Mesothelial cell of epicardium (in vitro differentiated cells): ENCODE measurements around the gene RASGRP1. TPM values are rescaled to one million over a fixed set of nuclear protein-coding genes. Genes with fewer than 3 reads are reported as not detected.
"Not testable (repeated sequence)": the region's sequence is repeated elsewhere in the genome, so short reads cannot be mapped to it uniquely, and the experiment has no call there.

ENCODE experiments used
- DNase-seq, 2 experiments: peaks; one replicate each; pipeline ENCODE4 v3.0.0; 2021; ENCODE audit warnings: low spot score in 2 of 2; ENCODE audit not compliant: unreplicated experiment in 2 of 2
- H3K27ac Mint-ChIP-seq: 2 replicates; pipeline ENCODE4 v1.8.0; 2021; ENCODE audit warnings: mixed read lengths
- H3K27me3 Mint-ChIP-seq: 2 replicates; pipeline ENCODE4 v1.8.0; 2021; ENCODE audit warnings: low read depth, mixed read lengths
- H3K36me3 Mint-ChIP-seq: 2 replicates; pipeline ENCODE4 v1.8.0; 2021; ENCODE audit warnings: mixed read lengths
- H3K4me1 Mint-ChIP-seq: 2 replicates; pipeline ENCODE4 v1.8.0; 2021; ENCODE audit warnings: mixed read lengths
- H3K4me3 Mint-ChIP-seq: 2 replicates; pipeline ENCODE4 v1.8.0; 2021; ENCODE audit warnings: mild to moderate bottlenecking, moderate library complexity, mixed read lengths
- H3K9me3 Mint-ChIP-seq: 2 replicates; pipeline ENCODE4 v1.8.0; 2021; ENCODE audit warnings: mixed read lengths
- CTCF ChIP-seq: fragments of 200-600 bp; sonication (generic); IDR thresholded peaks from one replicate; pipeline ENCODE4 v1.5.0; 2021; ENCODE audit warnings: antibody characterized with exemption; ENCODE audit not compliant: unreplicated experiment
- total RNA-seq: library from RNA; stranded (reverse); gene quantifications from 3 replicates; pipeline ENCODE4 v1.2.1, GENCODE V29; 2021

RASGRP1 gene
- total RNA-seq, 1 donor from 2014 or later = 4.4 TPM

- Mint-ChIP-seq H3K9me3 (peaks cover 13% of the 10 kb centered on the region), H3K4me3 (no peak overlapping the region), H3K27me3 (no peaks in the 10 kb centered on the region), H3K27ac (no peak overlapping the region), H3K36me3 (no peaks in the 10 kb centered on the region), H3K4me1 (peaks cover 39% of the 10 kb centered on the region)
- no peak for DNase-seq
- TF ChIP-seq CTCF = no peak
Observed at GRCh38 chr15:38588672-38589071, 24.1 kb upstream of the RASGRP1 start.

- Mint-ChIP-seq H3K4me3 (no peak overlapping the region), H3K27me3 (peaks cover 2% of the 10 kb centered on the region), H3K27ac (no peak overlapping the region), H3K36me3 (no peaks in the 10 kb centered on the region), H3K9me3 (peaks cover 22% of the 10 kb centered on the region), H3K4me1 (peaks cover 32% of the 10 kb centered on the region)
- no peak for DNase-seq
- no peak for TF ChIP-seq CTCF
Observed at GRCh38 chr15:38587214-38587613, 22.6 kb upstream of the RASGRP1 start.

- H3K36me3 Mint-ChIP-seq, H3K4me3 Mint-ChIP-seq, DNase-seq, H3K27ac Mint-ChIP-seq, H3K27me3 Mint-ChIP-seq: not testable (repeated sequence)
- Mint-ChIP-seq H3K9me3 (peaks cover 31% of the 10 kb centered on the region), H3K4me1 (peaks cover 21% of the 10 kb centered on the region)
Observed at GRCh38 chr15:38586005-38586404, 21.4 kb upstream of the RASGRP1 start.

- H3K36me3 Mint-ChIP-seq = no peaks in the 10 kb centered on the region
- H3K27me3 Mint-ChIP-seq = peaks cover 8% of the 10 kb centered on the region
- H3K4me1 Mint-ChIP-seq = no peaks in the 10 kb centered on the region
- H3K9me3 Mint-ChIP-seq = peaks cover 21% of the 10 kb centered on the region
- no peak for TF ChIP-seq CTCF
- no peak overlapping the region for H3K27ac Mint-ChIP-seq
- no peak for DNase-seq
- H3K4me3 Mint-ChIP-seq = no peak overlapping the region
Observed at GRCh38 chr15:38578626-38579025, 14.0 kb upstream of the RASGRP1 start.

- H3K36me3 Mint-ChIP-seq = no peaks in the 10 kb centered on the region
- H3K9me3 Mint-ChIP-seq = peaks cover 12% of the 10 kb centered on the region
- H3K4me1 Mint-ChIP-seq = no peaks in the 10 kb centered on the region
- H3K27ac Mint-ChIP-seq = no peak overlapping the region
- no peak for DNase-seq
- no peak overlapping the region for H3K4me3 Mint-ChIP-seq
- TF ChIP-seq CTCF = no peak
- H3K27me3 Mint-ChIP-seq = peaks cover 6% of the 10 kb centered on the region
Observed at GRCh38 chr15:38577424-38577987, 12.9 kb upstream of the RASGRP1 start.

- peaks cover 5% of the 10 kb centered on the region for H3K9me3 Mint-ChIP-seq
- H3K4me1 Mint-ChIP-seq = no peaks in the 10 kb centered on the region
- no peak for TF ChIP-seq CTCF
- H3K36me3 Mint-ChIP-seq = no peaks in the 10 kb centered on the region
- no peak overlapping the region for H3K4me3 Mint-ChIP-seq
- H3K27ac Mint-ChIP-seq = no peak overlapping the region
- H3K27me3 Mint-ChIP-seq = peaks cover 6% of the 10 kb centered on the region
- no peak for DNase-seq
Observed at GRCh38 chr15:38576837-38577236, 12.2 kb upstream of the RASGRP1 start.
